GM18526 (cell line): ENCODE measurements around the gene FBLN1.

Source experiments
- POLR2A ChIP-seq: IDR thresholded peaks from 3 replicates; pipeline ENCODE4 v1.6.1; 2011; ENCODE audit not compliant: insufficient read length; ENCODE audit errors: extremely low read depth

FBLN1 gene

DNA sequence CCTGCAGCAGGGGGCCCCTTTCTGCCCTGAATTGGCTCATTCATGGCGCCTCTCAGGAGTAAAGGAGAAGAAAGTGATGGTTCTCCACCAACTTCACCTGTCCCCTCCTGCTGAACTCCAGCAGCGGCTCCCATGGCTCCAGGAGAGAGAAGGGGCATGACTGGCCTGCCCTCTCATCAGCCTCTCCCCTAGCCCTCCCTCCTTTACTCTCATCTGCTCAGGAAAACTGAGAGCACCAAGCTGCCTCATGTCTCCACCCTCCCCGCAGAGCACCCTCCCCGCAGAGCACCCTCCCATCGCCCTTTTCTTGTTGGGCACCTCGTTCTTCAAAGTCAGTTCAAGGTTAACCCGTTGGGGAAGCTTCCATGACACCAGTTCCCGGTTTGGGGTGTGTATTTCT lies 86.9 kb downstream of the FBLN1 start:
- TF ChIP-seq POLR2A: no peak

DNA sequence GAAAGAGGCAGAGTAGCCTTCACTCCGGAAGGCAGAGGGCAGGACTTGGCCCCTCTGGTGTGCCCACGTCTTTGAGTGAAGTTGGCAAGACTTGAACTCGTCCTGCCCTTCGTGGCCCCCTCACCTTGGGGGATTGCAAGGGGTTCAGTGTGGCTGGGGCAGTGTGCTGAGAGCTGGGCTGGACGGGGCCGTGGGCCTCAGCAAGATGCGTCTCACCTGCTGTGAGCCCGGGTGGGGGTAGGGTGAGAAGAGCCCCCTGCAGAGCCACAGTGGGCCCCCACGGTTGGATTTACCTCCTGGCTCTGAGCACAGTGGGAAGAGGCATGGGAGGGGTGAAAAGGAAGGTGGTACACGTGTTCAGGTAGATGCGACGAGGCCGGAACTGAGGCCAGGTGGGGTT lies 87.6 kb downstream of the FBLN1 start:
- no peak for TF ChIP-seq POLR2A

DNA sequence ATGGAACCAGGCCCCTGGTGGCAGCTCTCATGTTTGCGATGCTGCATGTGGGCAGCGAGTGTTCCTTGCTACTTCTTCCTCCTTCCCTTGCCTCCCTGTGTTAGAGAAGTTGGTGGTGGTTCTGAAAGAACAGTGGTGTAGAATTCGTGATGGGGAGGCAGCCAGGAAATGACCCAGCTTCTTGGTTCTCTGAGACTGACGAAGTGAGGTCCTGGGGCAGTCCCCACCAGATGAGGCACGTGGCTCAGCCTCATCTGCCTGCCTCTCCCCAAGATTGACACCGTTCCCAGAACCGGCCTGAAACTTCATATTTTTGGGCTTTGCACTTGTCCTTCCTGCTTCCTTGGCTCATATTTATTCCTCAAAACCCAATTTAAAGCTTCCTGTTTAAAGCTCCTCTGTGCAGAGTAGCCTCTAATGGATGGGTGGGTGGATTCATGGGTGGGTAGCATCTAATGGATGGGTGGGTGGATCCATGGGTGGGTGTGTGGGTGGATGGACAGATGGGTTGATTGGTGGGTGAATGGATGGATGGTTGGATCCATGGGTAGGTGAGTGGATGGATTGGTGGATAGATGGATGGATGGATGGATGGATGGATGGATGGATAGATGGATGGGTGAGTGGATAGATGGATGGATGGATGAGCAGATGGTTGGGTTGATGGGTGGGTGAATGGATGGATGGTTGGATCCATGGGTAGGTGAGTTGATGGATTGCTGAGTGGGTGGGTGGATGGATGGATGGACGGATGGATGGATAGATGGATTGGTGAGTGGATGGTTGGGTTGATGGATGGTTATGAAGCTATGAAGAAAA lies 91.6 kb downstream of the FBLN1 start:
- no peak for TF ChIP-seq POLR2A

DNA sequence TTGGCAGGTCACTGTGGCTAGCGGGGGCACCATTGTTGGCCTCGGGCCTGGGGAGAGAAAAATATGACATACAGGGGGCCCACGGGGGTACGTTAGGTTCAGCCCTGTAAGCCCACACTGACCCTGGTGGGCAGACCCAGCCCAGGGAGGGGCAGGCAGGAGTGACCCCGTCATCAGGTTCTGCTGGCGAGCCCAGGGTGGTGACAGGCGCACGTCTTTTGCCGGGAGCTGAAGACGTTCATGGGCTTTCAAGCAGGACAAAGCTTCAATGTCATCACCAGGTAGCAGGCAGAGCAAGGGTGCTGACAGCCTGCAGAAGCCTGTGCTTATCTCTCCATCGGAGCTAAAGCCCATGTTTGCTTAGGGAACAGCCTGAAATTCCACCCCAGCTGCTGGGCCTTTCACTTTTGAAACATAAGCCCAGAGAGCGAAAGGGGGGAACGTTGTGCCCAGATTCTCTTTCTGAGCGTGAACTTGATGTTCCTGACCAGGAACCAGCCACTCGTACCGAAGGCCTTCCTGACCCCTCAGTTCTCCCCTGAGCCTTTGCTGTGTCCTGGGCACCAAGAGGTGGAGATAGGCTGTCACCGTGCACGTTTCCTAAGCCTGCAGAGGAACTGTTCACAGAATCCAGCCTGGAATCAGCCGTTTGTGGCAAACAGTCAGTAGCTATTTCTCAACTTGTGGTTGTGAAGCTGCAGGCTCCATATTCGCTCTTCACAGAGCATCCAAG lies 94.9 kb downstream of the FBLN1 start:
- no peak for TF ChIP-seq POLR2A

DNA sequence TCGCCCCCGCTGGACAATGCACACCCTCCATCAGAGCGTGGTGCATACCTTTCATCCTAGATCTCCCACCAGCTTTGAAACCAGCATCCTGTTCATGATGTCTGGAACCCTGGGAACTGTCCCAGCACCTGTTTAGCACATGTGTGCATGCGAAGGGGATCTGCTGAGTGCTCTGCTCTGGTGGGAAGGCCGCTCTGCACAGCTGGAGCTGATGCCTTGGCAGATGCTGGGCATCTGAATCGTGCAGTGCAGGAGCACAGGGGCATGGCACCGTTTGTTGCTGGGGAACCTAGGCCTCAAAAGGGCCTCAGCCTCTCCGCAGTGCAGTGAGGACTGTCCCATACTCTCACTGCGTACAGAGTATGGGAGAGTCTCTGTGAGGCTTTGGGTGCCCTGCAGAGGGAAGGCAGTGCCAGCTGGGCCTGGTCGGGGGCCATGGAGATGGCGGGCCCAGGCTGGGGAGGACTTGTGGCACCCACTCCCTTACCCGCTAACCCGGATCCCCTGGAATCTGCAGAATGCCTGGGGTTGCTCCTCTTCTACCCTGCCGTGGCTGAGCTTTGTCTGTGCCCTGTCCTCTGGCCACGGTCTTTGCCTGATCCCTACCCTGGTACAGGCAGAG lies 96.0 kb downstream of the FBLN1 start:
- no peak for TF ChIP-seq POLR2A

GRCh38 chr22:45599836-45600577 lies 97.3 kb downstream of the FBLN1 start:
- TF ChIP-seq POLR2A: no peak

DNA sequence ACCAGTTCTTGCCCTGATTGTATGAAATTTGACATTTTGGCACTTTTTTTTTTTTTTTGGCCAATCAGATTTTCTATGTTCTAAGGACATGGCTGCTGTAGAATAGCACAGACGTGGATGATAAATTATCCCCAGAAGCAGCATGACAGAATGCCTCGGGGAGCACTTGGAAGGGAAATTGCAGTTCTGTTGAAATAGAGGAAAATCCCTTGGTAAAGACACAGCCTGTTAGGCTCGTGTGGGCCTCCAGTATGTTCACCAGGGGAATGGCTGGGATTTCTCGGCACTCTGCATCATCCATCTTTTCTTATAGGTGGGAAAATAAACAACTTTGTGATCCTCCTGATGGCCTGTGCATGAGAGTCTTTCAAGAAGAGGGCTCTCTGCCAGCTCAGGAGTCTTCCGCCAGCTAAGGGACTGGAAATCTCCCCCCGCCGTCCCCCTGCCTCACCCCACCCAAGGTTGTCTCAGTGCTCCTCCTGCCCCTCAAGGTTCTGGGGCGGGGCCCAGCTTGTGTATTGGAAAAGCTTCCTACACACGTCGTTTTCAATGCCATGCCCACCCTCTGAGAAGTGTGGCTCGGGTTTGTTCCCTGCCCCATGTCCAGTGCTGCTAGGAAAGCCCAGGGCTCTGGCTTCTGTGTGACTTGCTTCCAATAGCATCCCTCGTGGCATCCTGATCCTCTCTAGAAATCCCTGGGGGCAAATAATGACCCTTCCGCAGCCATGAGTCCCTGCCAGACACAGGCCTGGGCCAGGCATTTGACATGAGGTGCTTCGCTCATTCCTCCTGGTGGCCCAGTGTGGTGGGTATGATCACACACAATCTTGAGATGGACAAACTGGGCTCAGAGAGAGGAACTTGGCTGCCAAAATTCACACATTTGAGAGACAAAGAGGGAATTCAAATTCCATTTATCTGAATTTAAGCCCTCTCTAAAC lies 98.4 kb downstream of the FBLN1 start:
- no peak for TF ChIP-seq POLR2A

DNA sequence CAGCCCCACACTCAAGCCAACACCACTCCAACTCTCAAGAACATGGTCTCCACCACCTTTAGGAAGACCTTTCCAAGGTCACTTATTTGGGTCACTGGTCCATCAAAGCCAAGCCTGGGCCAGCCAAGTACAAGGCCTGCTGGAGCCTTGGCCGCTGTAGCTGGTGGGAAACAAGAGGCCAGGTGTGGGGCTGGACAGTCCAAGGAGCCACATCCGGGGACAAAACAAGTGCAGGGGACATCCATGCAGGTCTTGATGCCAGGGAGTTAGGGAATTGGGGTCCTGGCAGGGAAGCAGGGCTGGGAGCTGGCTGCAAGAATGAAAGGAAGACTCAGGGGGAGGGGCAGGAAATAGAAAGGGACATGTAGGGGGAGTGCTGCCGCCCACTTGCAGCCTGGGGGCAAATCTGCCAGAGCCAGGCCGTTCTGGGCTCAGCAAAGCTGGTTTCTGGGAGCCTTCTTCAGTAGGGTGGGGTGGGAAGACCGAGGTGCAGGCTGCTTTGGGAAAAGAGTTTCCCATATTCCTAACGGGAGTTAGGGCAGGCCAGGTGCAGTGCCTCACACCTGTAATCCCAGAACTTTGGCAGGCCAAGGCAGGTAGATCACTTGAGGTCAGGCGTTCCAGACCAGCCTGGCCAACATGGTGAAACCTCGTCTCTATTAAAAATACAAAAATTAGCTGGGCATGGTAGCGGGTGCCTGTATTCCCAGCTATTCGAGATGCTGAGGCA lies 99.5 kb downstream of the FBLN1 start:
- TF ChIP-seq POLR2A: no peak

GRCh38 chr22:45602824-45603595 lies 100.3 kb downstream of the FBLN1 start:
- TF ChIP-seq POLR2A: no peak

DNA sequence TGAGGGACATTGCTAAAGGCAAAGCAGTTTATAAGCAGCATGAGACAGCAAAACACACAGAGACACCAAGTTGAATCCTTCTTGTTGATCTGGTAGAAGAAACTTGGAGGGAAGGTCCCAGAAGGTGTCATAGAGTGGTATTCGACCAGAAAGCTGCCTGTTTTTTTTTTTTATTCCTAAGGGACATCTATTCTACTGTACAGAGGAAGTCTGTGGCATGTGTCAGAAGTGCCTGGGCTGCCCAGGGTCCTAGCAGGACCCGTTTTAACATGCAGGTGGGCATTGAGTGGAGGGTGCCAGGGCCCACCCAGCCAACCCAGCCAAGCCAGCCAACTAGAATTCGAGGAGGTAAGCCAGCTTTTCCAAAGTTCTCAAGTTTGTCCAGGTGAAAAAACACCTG lies 100.9 kb downstream of the FBLN1 start:
- TF ChIP-seq POLR2A: no peak

- TF ChIP-seq POLR2A: no peak
Measured at GRCh38 chr22:45608763-45609180, 106.1 kb downstream of the FBLN1 start.

DNA sequence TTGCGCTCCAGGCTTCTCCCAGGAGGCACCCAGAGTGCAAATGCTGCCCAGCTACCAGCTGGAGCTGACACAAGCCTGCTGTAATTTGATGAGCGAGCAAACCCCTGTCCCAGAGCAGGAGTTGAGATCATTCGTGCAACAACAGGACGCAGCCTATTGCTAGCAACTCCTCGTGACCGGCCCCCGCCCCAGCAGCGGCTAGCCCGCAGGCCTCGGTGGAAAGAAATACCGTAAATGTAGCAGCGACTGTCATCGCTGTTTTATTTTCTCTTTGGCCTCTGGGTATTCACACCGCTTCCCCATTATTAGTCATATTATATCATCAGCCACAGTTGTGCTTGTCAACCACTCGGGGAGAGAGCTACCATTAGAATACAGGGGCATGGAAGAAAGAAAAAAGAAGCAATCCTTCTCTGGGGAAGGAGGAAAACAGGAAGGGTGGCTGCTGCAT lies 109.8 kb downstream of the FBLN1 start:
- TF ChIP-seq POLR2A: no peak

- TF ChIP-seq POLR2A: no peak
Measured at GRCh38 chr22:45612940-45613339, 110.3 kb downstream of the FBLN1 start.
